HFF-Myc (cell line): ENCODE measurements around the gene HDAC2.
"Not testable (repeated sequence)": the region's sequence is repeated elsewhere in the genome, so short reads cannot be mapped to it uniquely, and the experiment has no call there.

ENCODE experiments used
- DNase-seq: peaks from one replicate; pipeline ENCODE4 v3.0.0-alpha.2; 2011; ENCODE audit warnings: low read depth; ENCODE audit errors: extremely low read depth
- H3K4me3 ChIP-seq: replicated peaks from 2 replicates; pipeline ENCODE4 v1.5.1; 2011; ENCODE audit warnings: low read depth, mild to moderate bottlenecking, control low read depth, low read length
- CTCF ChIP-seq: IDR thresholded peaks from 2 replicates; pipeline ENCODE4 v1.5.1; 2012; ENCODE audit warnings: mild to moderate bottlenecking, low read depth, low read length, control low read depth; ENCODE audit errors: missing control alignments

The HDAC2 gene

GRCh38 chr6:113994934-113995342 is 24.0 kb upstream of the HDAC2 start:
- peak; percentile 87 for TF ChIP-seq CTCF
- peak; percentile 85 for DNase-seq
- H3K4me3 ChIP-seq = no peak overlapping the region

GRCh38 chr6:113989675-113990074 is 18.7 kb upstream of the HDAC2 start:
- no peak for TF ChIP-seq CTCF
- no peak for DNase-seq
- H3K4me3 ChIP-seq = no peak overlapping the region

GRCh38 chr6:113982675-113983074 is 11.7 kb upstream of the HDAC2 start:
- H3K4me3 ChIP-seq, DNase-seq: not testable (repeated sequence)

GRCh38 chr6:113982055-113982550 is 11.2 kb upstream of the HDAC2 start:
- no peak for TF ChIP-seq CTCF

GRCh38 chr6:113980937-113981554 is 10.1 kb upstream of the HDAC2 start:
- no peak overlapping the region for H3K4me3 ChIP-seq
- DNase-seq = no peak
- peak; percentile 55 for TF ChIP-seq CTCF

More at GRCh38 chr6:113982055-113982550, 11.2 kb upstream of the HDAC2 start:
- no peak for DNase-seq
- no peak overlapping the region for H3K4me3 ChIP-seq

- DNase-seq = no peak
- no peak overlapping the region for H3K4me3 ChIP-seq
- TF ChIP-seq CTCF = no peak
These were observed 9.0 kb upstream of the HDAC2 start for GRCh38 chr6:113979937-113980336.

GRCh38 chr6:113978084-113978675 is 7.2 kb upstream of the HDAC2 start:
- no peak overlapping the region for H3K4me3 ChIP-seq
- DNase-seq = no peak
- TF ChIP-seq CTCF = no peak
